Esophagus muscularis mucosa (tissue), 3 donors: ENCODE data around the gene CSRNP3.
A peak's percentile ranks its signal among the peaks of the same experiment; 100 is the strongest.

Experiments
- CTCF ChIP-seq, 3 experiments: fragments of 200-600 bp in 2 of 3; fragments of 450-650 bp in 1 of 3; sonication (generic) in 2 of 3; IDR thresholded peaks; one replicate each; pipeline ENCODE4 v1.5.1; 2017 to 2019; ENCODE audit warnings: antibody characterized with exemption in 3 of 3, mild to moderate bottlenecking in 2 of 3, moderate library complexity in 1 of 3
- POLR2A ChIP-seq: fragments of 450-650 bp; IDR thresholded peaks from one replicate; pipeline ENCODE4 v1.6.1; 2017; ENCODE audit warnings: antibody characterized with exemption, moderate library complexity, mild to moderate bottlenecking, low read depth
- POLR2AphosphoS5 ChIP-seq, 2 donors: sonication (generic); formaldehyde crosslinking; IDR thresholded peaks; one replicate each; pipeline ENCODE4 v1.6.1; 2017; ENCODE audit warnings: antibody characterized with exemption in 2 of 2

GRCh38 chr2:165469417-165469816 is at the start of gene CSRNP3:
- TF ChIP-seq CTCF (IDR thresholded peaks at IDR 0.05) = peak in 1 of 3 experiments; percentile 7
- no peak for TF ChIP-seq POLR2A
- TF ChIP-seq POLR2AphosphoS5 (IDR thresholded peaks at IDR 0.05) = peak; percentile 38 to 78
